Measurements from ENCODE around the gene SLC25A34.

The SLC25A34 gene

GRCh38 chr1:15786581-15786980 lies 50.5 kb downstream of the SLC25A34 start:
- WGBS = 93% methylated on average over 10 of the region's 10 CpGs

GRCh38 chr1:15788624-15789301 lies 52.7 kb downstream of the SLC25A34 start:
- DNase-seq = peak; percentile 78
- Histone ChIP-seq H2BK120ac (ENCODE audit: low read depth, low read length) (no peak overlapping the region), H2AK5ac (ENCODE audit: low read length, severe bottlenecking) (peak overlapping the region; percentile 3), H3K36me3 (ENCODE audit: control insufficient read depth in 1 of 2, insufficient read depth in 2 of 2, low read depth in 1 of 2, low read length in 2 of 2) (peaks cover 5 to 25% of the 10 kb centered on the region in 2 experiments), H3K4ac (ENCODE audit: low read depth in 1 of 2, low read length in 2 of 2) (peak overlapping the region in 1 of 2 experiments; percentile 32), H4K8ac (ENCODE audit: low read length) (no peak overlapping the region), H3K79me1 (replicated peaks; ENCODE audit: low read length, poor library complexity, severe bottlenecking) (no peaks in the 10 kb centered on the region), H3K9me3 (ENCODE audit: control insufficient read depth, low read length) (no peaks in the 10 kb centered on the region), H3K9ac (ENCODE audit: low read length) (no peak overlapping the region), H2AFZ (ENCODE audit: low read depth, low read length) (no peak overlapping the region), H3K4me3 (ENCODE audit: insufficient read depth in 1 of 2, low read depth in 1 of 2, low read length in 2 of 2) (no peak overlapping the region), H2BK15ac (ENCODE audit: low read depth, poor library complexity, severe bottlenecking) (no peak overlapping the region), H3K4me2 (ENCODE audit: low read length, poor library complexity, severe bottlenecking) (no peak overlapping the region), H3K14ac (ENCODE audit: low read length in 2 of 2) (no peak overlapping the region), H3K4me1 (ENCODE audit: control insufficient read depth, insufficient read depth, low read depth, low read length) (peaks cover 6% of the 10 kb centered on the region), H3K27me3 (ENCODE audit: control insufficient read depth in 1 of 2, insufficient read depth in 1 of 2, low read length in 2 of 2) (no peaks in the 10 kb centered on the region), H2BK12ac (ENCODE audit: low read length in 2 of 2) (peak overlapping the region in 1 of 2 experiments; percentile 21), H3K27ac (ENCODE audit: low read length, poor library complexity, severe bottlenecking) (no peak overlapping the region), H3K18ac (ENCODE audit: low read depth in 1 of 2, low read length in 2 of 2) (no peak overlapping the region), H3K23ac (ENCODE audit: low read length in 2 of 2) (no peak overlapping the region), H2BK5ac (ENCODE audit: low read depth, low read length, poor library complexity, severe bottlenecking) (no peak overlapping the region), H4K91ac (ENCODE audit: low read length) (no peak overlapping the region)
- WGBS = 84% methylated on average over 13 of the region's 13 CpGs

More at GRCh38 chr1:15786581-15786980, 50.5 kb downstream of the SLC25A34 start:
- no peak overlapping the region for H2AFZ ChIP-seq (ENCODE audit: low read depth, low read length)
- H4K8ac ChIP-seq (ENCODE audit: low read length) = no peak overlapping the region
- no peak for DNase-seq
- H3K27ac ChIP-seq (ENCODE audit: low read length, poor library complexity, severe bottlenecking) = no peak overlapping the region
- no peaks in the 10 kb centered on the region for H3K9me3 ChIP-seq (ENCODE audit: control insufficient read depth, low read length)
- no peak overlapping the region for H2AK5ac ChIP-seq (ENCODE audit: low read length, severe bottlenecking)
- no peak overlapping the region for H3K9ac ChIP-seq (ENCODE audit: low read length)
- H2BK120ac ChIP-seq (ENCODE audit: low read depth, low read length) = no peak overlapping the region
- H3K14ac ChIP-seq (ENCODE audit: low read length in 2 of 2) = no peak overlapping the region
- peaks cover 5 to 42% of the 10 kb centered on the region in 2 experiments for H3K36me3 ChIP-seq (ENCODE audit: control insufficient read depth in 1 of 2, insufficient read depth in 2 of 2, low read depth in 1 of 2, low read length in 2 of 2)
- no peak overlapping the region for H2BK5ac ChIP-seq (ENCODE audit: low read depth, low read length, poor library complexity, severe bottlenecking)
- no peaks in the 10 kb centered on the region for H3K27me3 ChIP-seq (ENCODE audit: control insufficient read depth in 1 of 2, insufficient read depth in 1 of 2, low read length in 2 of 2)
- H3K4me2 ChIP-seq (ENCODE audit: low read length, poor library complexity, severe bottlenecking) = no peak overlapping the region
- no peak overlapping the region for H2BK15ac ChIP-seq (ENCODE audit: low read depth, poor library complexity, severe bottlenecking)
- no peak overlapping the region for H3K4ac ChIP-seq (ENCODE audit: low read depth in 1 of 2, low read length in 2 of 2)
- H4K91ac ChIP-seq (ENCODE audit: low read length) = no peak overlapping the region
- peaks cover 2% of the 10 kb centered on the region for H3K4me1 ChIP-seq (ENCODE audit: control insufficient read depth, insufficient read depth, low read depth, low read length)
- peak overlapping the region in 1 of 2 experiments; percentile 18 for H2BK12ac ChIP-seq (ENCODE audit: low read length in 2 of 2)
- H3K79me1 ChIP-seq (replicated peaks; ENCODE audit: low read length, poor library complexity, severe bottlenecking) = peaks cover 6% of the 10 kb centered on the region
- H3K23ac ChIP-seq (ENCODE audit: low read length in 2 of 2) = no peak overlapping the region
- no peak overlapping the region for H3K18ac ChIP-seq (ENCODE audit: low read depth in 1 of 2, low read length in 2 of 2)
- no peak overlapping the region for H3K4me3 ChIP-seq (ENCODE audit: insufficient read depth in 1 of 2, low read depth in 1 of 2, low read length in 2 of 2)

Measured in mesenchymal stem cell (in vitro differentiated cells and primary cell).